ENCODE data around the gene PRXL2B.
"Not testable (repeated sequence)": the region's sequence is repeated elsewhere in the genome, so short reads cannot be mapped to it uniquely, and the experiment has no call there.

Gene PRXL2B

GRCh38 chr1:2564815-2565374, 21.7 kb upstream of the PRXL2B start:
- no peak for DNase-seq

GRCh38 chr1:2566101-2567045, 20.2 kb upstream of the PRXL2B start:
- no peak for DNase-seq

GRCh38 chr1:2567083-2567679, 19.4 kb upstream of the PRXL2B start:
- DNase-seq, result no peak

DNA sequence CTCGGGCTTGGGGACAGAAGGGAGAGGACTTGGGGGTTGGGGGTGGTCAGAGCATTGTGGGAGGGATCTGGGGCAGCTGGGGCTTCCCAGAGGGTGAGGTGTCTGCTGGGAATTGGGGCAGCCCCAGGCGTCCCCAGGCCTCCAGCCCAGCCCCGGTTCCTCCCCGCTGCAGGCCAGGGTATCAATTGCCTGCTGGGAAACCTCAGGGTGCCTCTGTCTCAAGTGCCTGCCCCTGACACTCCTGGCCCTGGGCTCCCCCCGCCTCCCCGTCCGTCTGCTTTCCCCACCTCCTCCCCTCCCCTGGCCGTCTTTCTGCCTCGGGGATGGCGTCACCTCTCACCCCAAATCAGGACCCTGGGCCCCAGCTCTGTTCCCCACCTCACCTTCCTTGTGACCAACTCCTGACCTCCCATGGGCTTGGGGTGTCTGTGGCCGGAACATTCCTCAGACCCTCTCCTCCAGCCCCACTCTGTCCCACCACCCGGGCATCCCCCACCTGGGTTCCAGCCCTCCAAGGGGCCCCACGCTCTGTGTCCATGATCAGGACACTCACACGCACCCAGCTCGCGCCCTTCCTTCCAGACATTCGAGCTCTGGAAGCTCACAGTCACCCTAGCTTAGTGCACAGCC, 18.3 kb upstream of the PRXL2B start:
- not testable (repeated sequence) for DNase-seq

DNA sequence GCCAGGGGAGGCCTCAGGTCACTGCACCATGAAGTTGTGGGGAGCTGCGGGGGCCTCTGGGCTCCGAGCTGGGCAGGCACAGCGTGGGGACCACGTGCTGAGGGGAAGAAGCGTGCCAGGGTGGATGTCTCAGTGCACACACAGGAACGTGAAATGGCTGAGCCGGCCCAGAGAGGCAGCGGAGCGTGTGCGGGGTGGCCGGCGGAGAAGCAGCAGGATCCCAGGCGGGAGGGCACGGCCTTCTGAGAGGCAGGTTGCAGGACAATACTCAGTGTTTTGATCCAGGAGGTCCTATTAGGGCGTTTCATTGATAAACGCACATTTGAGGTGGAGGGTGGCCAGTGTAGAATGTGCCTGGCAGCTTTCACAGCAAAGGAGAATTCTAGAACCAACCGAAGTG, 17.5 kb upstream of the PRXL2B start:
- DNase-seq, result peak; percentile 67

GRCh38 chr1:2569703-2570102, 16.9 kb upstream of the PRXL2B start:
- DNase-seq, result not testable (repeated sequence)

DNA sequence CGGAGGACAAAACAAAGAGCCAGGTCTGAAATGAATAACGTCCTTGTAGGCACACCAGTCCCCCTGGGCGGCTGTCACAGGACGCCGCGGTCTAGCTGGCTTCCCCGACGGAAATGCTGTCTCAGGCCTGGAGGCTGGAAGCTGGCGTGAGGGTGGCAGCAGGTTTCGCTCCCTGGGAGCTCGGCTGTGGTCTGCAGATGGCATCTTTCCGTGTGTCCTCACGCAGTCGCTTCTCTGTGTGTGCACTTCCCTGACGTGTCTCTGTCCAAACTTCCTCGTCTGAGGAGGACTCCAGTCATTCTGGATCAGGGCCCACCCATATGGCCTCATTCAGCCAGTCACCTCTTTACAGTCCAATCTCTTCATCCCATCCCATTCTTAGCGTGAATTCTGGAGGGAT, 16.2 kb upstream of the PRXL2B start:
- no peak for DNase-seq

GRCh38 chr1:2571348-2571747, 15.2 kb upstream of the PRXL2B start:
- DNase-seq, result no peak

DNA sequence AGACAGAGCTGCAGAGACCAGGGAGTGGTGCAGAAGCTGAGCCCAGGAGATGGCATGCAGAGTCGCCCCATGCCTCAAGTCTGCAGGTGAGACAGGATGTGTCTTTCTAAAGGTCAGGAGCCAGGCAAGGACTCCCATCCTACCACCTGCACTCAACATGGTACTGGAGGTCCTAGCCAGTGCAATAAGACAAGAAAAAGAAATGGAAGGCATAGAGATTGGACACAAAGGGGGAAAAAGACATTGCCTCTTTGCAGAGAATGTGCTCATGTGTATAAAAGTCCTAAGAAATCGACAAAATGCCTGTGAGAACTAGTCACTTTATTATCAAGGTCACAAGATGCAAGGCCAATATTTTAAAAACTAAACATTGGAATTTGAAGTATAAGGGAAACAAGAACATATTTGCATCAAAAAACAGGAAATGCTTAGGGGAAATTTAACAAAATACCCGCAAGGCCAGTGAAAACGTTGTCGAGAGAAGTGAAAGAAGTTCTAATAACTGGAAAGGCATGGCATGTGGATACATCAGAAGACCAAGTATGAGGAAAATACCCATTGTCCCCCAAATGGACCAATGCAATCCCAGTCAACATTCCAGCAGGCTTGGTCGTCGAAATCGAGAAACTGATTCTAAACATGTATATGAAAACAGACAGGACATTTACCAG, 13.2 kb upstream of the PRXL2B start:
- no peak for DNase-seq

DNA sequence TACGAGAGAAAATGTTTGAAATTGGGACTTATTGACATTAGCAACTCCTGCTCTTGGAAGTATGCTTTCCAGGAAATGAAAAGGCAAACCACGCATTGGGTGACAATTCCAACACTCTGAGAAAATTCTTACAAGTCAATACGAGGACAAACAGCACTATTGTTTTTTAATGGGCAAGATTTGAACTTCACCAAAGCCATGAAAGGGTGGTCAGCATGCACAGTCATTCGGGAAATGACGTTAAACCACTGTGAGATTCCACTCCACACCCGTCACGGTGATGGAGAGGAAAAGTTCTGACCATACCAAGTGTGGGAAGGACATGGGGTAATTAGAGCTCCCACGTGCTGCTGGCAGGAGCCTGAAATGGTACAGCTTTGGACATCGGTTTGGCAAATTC, 12.2 kb upstream of the PRXL2B start:
- DNase-seq, result no peak

DNA sequence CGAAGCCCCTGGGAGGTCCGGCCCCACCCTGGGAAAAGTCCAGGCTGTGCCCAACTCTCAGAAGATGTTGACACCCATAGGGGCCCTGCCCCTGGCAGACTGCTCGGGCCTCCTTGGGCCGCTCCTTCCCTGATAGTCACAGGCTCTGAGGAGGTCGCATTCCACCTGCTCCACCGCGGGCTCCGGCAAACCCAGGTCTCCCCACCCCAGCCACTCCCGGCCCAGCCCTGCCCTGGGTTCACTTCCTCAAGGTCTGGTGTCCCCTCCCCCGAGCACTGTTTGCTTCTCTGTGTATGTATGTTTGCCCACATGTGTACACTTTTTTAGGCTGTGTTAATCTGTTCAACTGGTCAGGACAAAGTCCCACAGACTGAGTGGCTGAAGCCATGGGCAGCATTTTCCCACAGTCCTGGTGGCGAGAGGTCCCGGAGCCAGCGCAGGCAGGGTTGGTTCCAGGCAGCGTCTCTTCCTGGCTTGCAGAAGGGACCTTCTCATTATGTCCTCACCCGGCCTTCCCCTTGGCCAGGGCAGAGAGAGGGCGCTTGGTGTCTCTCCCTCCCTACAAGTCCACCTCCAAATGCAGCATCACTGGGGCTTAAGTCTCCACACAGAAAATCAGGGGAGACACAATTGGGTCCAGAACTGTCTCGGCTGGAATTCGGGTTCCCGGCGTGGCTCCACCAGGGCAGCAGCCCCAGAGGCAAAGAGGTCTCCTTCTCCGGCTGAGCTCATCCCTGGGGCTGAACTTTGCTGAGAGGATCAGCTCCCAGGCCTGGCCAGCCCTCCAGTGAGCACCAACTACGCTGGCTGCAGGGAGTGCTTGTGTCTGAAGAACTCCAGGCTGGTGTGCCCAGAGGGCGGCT, 10.5 kb upstream of the PRXL2B start:
- DNase-seq, result no peak

DNA sequence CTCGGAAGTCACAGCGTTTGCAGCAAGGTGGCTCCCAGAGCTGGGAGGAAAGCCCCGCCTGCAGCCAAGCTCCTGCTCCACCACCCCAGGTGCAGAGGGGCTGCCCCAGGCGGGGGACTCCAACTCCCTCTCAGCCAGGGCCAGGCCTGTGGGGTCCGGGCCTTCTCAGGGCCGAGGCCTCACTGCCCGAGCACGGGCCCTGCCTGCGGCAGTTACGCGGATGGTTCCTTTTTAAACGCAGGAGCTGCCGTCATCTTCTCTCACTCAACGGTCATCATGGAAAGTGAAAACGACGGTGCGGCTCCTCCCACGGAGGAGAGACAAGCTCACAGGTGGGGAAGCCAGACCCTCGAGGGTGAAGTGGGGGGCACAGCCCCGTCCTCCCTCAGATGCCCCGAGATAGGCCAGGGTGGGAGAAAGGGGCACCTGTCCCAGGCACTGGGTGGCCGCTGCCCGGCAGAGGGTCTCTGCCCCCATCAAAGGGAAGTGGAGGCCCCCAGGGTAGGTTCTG, 9.0 kb upstream of the PRXL2B start:
- not testable (repeated sequence) for DNase-seq

- DNase-seq, result no peak
Observed at GRCh38 chr1:2578758-2579118, 7.8 kb upstream of the PRXL2B start.

GRCh38 chr1:2580691-2581090, 5.9 kb upstream of the PRXL2B start:
- no peak for DNase-seq

DNA sequence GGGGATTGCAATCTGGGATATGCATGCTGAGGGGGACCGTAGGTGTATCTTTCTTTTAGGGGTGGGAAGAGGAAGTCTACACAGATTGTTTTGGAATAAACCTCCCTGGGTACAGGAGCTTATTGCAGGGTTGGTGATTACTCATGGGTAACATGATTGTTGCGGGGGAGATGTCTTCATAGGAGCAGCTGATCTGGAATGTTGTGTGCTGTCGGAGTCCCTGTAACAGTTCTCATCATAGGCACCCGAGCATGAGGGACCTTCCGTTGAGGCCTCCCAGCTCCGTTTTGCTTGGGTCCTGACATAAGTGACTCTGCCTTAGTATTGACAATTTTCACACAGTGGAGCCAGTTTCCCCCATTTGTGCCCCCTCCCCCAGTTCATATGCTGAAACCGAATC, 4.2 kb upstream of the PRXL2B start:
- no peak for DNase-seq

GRCh38 chr1:2583331-2583791, 3.2 kb upstream of the PRXL2B start:
- no peak for DNase-seq

- no peak for DNase-seq
Observed at GRCh38 chr1:2583871-2584351, 2.7 kb upstream of the PRXL2B start.

- DNase-seq, result peak; percentile 46
Observed at GRCh38 chr1:2584686-2585317, 1.8 kb upstream of the PRXL2B start.

DNA sequence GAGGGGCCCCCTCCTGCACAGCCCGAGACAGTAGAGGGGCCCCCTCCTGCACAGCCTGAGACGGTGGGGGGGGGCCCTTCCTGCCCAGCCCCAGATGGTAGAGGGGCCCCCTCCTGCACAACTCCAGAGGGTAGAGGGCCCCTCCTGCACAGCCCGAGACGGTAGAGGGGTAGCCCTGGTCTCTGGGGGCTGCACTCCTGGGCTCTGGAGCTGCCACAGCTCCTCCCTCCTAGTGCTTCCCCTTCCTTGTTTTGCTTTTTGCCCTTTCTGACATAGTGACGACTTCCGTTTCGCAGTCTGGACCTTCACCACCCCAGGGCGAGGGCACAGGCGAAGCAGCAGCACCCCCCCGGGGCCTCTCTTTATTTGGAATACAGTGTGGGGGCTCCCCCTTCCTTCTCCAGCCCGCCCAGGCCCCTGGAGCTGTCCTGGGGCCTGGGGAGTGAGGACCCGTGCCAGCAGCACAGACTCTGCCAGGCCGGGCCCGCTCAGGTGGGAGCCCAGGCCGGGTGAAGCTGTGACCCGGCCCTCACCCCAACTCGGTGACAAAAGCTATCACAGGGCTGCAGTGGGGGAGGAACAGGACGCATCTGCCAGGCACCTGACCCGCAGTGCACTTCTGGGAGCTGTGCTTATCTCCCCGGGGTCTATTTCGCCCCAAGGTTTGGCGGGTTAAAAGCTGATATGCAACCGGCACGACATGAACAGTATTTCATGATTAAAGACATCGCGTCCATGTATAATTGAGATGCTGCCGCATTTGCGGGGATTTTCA, 1.1 kb upstream of the PRXL2B start:
- DNase-seq, result peak; percentile 81

Data from retina (tissue), 1 donor.